ENCODE data around the gene RNF186.
A peak's percentile ranks its signal among the peaks of the same experiment; 100 is the strongest.
"Not testable (repeated sequence)": the region's sequence is repeated elsewhere in the genome, so short reads cannot be mapped to it uniquely, and the experiment has no call there.

RNF186 gene

GRCh38 chr1:19814681-19815503, at the start of gene RNF186:
TSS of gene RNF186 (minus strand) at chr1:19815283. CDS start at chr1:19815101, 182 bp downstream.
- no peak for DNase-seq (ENCODE audit: low spot score)

GRCh38 chr1:19864570-19865160, 49.6 kb upstream of the RNF186 start:
- no peak for DNase-seq (ENCODE audit: low spot score)

GRCh38 chr1:19862944-19863343, 47.9 kb upstream of the RNF186 start:
- DNase-seq (ENCODE audit: low spot score): no peak

- no peak for DNase-seq (ENCODE audit: low spot score)
These were observed 46.9 kb upstream of the RNF186 start for GRCh38 chr1:19861842-19862530.

GRCh38 chr1:19861034-19861433, 46.0 kb upstream of the RNF186 start:
- peak; percentile 65 for DNase-seq (ENCODE audit: low spot score)

- no peak for DNase-seq (ENCODE audit: low spot score)
These were observed 45.3 kb upstream of the RNF186 start for GRCh38 chr1:19860418-19860817.

GRCh38 chr1:19859876-19860275, 44.8 kb upstream of the RNF186 start:
- no peak for DNase-seq (ENCODE audit: low spot score)

- DNase-seq (ENCODE audit: low spot score): no peak
These were observed 43.8 kb upstream of the RNF186 start for GRCh38 chr1:19858893-19859292.

GRCh38 chr1:19854866-19855265, 39.8 kb upstream of the RNF186 start:
- no peak for DNase-seq (ENCODE audit: low spot score)

- DNase-seq (ENCODE audit: low spot score): peak; percentile 18
These were observed 37.0 kb upstream of the RNF186 start for GRCh38 chr1:19852036-19852435.

GRCh38 chr1:19850214-19850613, 35.1 kb upstream of the RNF186 start:
- DNase-seq (ENCODE audit: low spot score): no peak

- DNase-seq (ENCODE audit: low spot score): not testable (repeated sequence)
These were observed 34.2 kb upstream of the RNF186 start for GRCh38 chr1:19849307-19849706.

- DNase-seq (ENCODE audit: low spot score): not testable (repeated sequence)
These were observed 32.3 kb upstream of the RNF186 start for GRCh38 chr1:19847334-19847733.

- no peak for DNase-seq (ENCODE audit: low spot score)
These were observed 31.3 kb upstream of the RNF186 start for GRCh38 chr1:19846338-19846737.

GRCh38 chr1:19845555-19845954, 30.5 kb upstream of the RNF186 start:
- no peak for DNase-seq (ENCODE audit: low spot score)

GRCh38 chr1:19844731-19845495, 29.8 kb upstream of the RNF186 start:
- peak; percentile 11 for DNase-seq (ENCODE audit: low spot score)

- DNase-seq (ENCODE audit: low spot score): no peak
These were observed 25.1 kb upstream of the RNF186 start for GRCh38 chr1:19840228-19840627.

- no peak for DNase-seq (ENCODE audit: low spot score)
These were observed 22.8 kb upstream of the RNF186 start for GRCh38 chr1:19837866-19838265.

GRCh38 chr1:19835578-19835977, 20.5 kb upstream of the RNF186 start:
- no peak for DNase-seq (ENCODE audit: low spot score)

GRCh38 chr1:19831441-19831840, 16.4 kb upstream of the RNF186 start:
- DNase-seq (ENCODE audit: low spot score): no peak

GRCh38 chr1:19828546-19828945, 13.5 kb upstream of the RNF186 start:
- DNase-seq (ENCODE audit: low spot score): no peak

- DNase-seq (ENCODE audit: low spot score): no peak
These were observed 10.2 kb upstream of the RNF186 start for GRCh38 chr1:19825298-19825697.
